GM18858 (cell line): ENCODE measurements around the gene BEX2.
"Not testable (repeated sequence)": the region's sequence is repeated elsewhere in the genome, so short reads cannot be mapped to it uniquely, and the experiment has no call there.

ENCODE experiments used
- ATAC-seq: cut with Tn5 transposase; IDR thresholded peaks from one replicate; pipeline ENCODE4 v1.9.1; 2021; ENCODE audit not compliant: unreplicated experiment

The BEX2 gene

GRCh38 chrX:103310555-103311398, at the start of gene BEX2:
TSS of gene BEX2 (minus strand) at chrX:103310990. CDS start at chrX:103309976, 1,014 bp downstream.
- peak; percentile 90 for ATAC-seq

DNA sequence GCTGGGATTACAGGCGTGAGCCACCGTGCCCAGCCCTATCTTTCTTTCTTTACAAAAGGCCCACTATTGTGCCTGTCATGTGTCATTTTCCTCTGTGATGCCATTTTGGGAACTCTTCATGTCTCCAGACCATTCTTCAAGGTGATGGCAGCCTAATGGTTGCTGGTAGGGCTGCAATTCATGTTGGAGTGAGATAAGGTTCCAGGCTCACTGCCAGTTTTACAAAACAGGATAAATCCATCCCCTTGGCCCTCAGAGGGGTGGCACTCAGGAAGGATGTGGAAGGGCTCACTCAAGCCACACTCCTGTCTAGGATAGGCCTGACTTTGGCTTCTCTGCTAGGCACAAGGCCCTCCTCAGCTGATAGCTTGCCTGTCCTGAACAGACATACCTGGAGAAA, 49.3 kb upstream of the BEX2 start:
- ATAC-seq: no peak

DNA sequence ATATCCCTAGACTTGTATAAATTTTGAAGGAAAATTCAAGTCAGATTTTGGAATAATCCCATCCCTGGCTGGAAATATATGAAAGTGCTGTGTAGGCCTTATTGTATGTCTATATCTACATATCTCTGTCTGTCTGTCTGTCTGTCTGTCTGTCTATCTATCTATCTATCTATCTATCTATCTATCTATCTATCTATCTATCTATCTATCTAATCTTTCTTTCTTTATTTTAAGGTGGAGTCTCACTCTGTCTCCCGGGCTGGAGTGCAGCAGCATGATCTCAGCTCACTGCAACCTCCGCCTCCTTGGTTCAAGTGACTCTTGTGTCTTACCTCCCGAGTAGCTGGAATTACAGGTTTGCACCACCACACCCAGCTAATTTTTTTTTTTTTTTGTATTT, 48.8 kb upstream of the BEX2 start:
- ATAC-seq: not testable (repeated sequence)

GRCh38 chrX:103357871-103358270, 47.1 kb upstream of the BEX2 start:
- ATAC-seq: no peak

DNA sequence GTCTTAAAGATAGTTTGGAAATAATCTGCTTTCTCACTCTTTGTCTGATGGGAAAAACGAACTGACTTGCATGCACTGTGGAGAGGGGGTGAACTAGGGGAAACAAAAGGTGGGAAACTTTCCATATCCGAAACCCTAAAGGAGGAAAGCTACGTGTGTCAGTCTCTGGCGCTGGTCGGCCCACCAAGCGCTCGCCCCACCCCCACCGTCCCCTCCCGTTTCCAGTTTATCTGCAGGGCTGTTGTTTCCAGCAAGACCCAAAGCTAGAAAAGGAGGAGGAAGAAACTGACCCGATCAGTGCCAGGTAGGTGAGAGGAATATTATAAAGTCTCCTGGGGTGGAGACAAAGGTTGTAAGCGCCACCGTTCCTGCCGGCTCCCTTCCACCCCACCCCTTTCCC, 46.1 kb upstream of the BEX2 start:
- ATAC-seq: no peak

- ATAC-seq: no peak
Measured at GRCh38 chrX:103356130-103356798, 45.5 kb upstream of the BEX2 start, which contains the start of gene TCEAL9. TSS of gene TCEAL9 (plus strand) at chrX:103356506. CDS start at chrX:103357685, 1,179 bp downstream.

GRCh38 chrX:103347682-103348397, 37.0 kb upstream of the BEX2 start:
- ATAC-seq: no peak

DNA sequence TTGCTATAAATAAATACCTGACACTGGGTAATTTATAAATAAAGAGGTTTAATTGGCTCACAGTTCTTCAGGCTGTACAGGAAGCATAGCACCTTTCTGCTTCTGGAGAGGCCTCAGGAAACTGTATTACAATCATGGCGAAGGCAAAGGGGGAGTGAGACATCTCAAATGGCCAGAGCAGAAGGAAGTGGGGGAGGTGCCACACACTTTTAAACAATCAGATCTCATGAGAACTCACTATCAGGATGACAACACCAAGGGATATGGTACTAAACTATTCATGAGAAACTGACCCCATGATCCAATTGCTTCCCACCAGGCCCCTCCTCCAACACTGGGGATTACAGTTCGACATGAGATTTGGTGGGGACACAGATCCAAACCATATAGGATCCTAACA, 33.8 kb upstream of the BEX2 start:
- no peak for ATAC-seq

DNA sequence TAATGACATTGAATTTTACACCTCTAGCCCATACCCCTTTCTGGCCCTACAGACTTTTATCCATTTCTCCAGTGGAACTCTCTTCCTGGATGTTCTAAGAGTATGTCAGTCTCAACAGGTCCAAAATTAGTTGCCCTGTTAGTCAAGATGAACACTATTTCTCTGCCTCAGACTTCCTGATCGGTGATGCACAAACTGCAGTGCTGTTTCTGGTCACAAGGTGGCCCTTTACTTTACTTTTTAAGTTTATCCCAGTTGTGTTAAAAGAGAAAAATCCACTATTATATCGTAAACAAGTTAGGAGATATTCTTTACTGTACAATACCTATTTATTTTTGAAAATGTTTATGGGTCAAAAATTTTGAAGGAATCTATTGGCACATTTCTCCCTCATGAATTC, 32.3 kb upstream of the BEX2 start:
- peak; percentile 73 for ATAC-seq

- ATAC-seq: no peak
Measured at GRCh38 chrX:103338663-103339062, 27.9 kb upstream of the BEX2 start.

- no peak for ATAC-seq
Measured at GRCh38 chrX:103330681-103331288, 20.0 kb upstream of the BEX2 start.

GRCh38 chrX:103329991-103330390, 19.2 kb upstream of the BEX2 start, which contains the start of gene TCEAL7:
TSS of gene TCEAL7 (plus strand) at chrX:103330239. CDS start at chrX:103331404, 1,165 bp downstream.
- ATAC-seq: no peak

DNA sequence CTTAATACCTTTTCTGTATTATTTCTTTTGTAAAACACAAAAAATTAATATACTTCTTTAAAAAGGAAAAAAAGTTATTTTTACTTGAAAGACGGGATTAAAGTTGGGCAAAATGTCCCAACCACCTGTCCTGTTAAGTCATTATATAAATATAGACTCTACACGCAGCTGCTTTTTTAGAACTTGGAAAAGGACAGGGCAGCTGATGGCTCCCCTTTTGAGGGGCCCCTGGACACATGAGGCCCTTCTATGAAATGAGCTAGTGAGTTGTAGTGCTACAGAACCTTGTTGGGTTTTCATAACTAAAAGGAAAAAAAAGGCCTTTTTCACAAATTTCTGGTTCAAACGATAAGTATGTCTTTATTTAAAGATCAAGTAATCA, 600 bp upstream of the BEX2 start:
- ATAC-seq: no peak

GRCh38 chrX:103309860-103310554, 783 bp downstream of the BEX2 start:
- no peak for ATAC-seq

- not testable (repeated sequence) for ATAC-seq
Measured at GRCh38 chrX:103305666-103306065, 5.1 kb downstream of the BEX2 start.

GRCh38 chrX:103304705-103305104, 6.1 kb downstream of the BEX2 start:
- ATAC-seq: no peak

- no peak for ATAC-seq
Measured at GRCh38 chrX:103293118-103293517, 17.7 kb downstream of the BEX2 start.

GRCh38 chrX:103279624-103280023, 31.2 kb downstream of the BEX2 start:
- ATAC-seq: no peak

DNA sequence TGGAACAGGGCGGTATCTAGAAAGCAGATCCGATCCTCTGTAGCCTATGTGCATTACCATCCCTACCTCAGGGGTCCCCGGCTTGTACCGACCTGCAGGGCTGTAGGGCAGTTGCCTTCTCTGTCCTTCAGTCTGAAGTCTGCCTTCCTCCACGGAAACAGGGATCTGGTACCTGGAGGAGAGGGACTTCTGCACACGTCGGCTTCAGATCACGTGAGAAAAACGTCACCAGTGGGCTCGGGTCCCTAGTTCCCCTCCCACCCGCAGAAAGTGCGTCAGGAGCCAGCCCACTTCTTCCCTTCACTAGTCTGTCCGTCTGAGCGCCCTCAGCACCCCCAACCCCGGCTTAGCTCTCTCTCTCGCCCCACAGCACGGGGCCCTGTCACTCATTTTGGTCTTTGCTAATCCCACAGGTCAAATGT, 34.2 kb downstream of the BEX2 start, which contains the start of gene TCEAL5:
Gene TCEAL5 (minus strand): TSS at position 170 of the 422 bp plus-strand sequence. CDS start 2,187 bp downstream, outside the sequence.
- no peak for ATAC-seq

- ATAC-seq: no peak
Measured at GRCh38 chrX:103275947-103276567, 34.7 kb downstream of the BEX2 start.
